ENCODE results near the gene BRINP2. TPM values are rescaled to one million over a fixed set of nuclear protein-coding genes. Genes with fewer than 3 reads are reported as not detected.

BRINP2 gene
- total RNA-seq, 1 donor from 2014 or later: 23.7 TPM

DNA sequence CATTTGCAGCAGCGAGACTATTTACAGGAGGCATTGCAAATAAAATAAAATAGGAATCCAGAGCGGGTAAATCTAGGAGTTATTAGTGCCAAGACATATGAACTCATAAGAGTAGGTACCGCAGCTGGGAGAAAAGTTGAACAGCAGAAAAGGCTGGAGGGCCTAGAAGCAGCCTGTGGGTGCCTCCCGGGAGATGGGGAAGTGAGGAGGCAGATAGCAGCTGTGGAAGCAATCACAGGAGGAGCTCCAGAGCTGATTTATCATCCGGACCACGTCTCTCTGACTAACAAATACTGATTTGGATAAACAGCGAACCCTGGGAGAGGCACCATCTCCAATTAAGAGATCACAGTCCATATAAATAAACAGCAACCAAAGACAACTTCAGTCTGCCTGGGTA, 64.6 kb downstream of the BRINP2 start:
- Mint-ChIP-seq H3K27ac (no peak overlapping the region), H3K4me1 (ENCODE audit: unreplicated experiment) (no peaks in the 10 kb centered on the region), H3K27me3 (no peaks in the 10 kb centered on the region), H3K36me3 (no peaks in the 10 kb centered on the region), H3K4me3 (no peak overlapping the region), H3K9me3 (no peaks in the 10 kb centered on the region)
- no peak for TF ChIP-seq CTCF (conservative IDR thresholded peaks at IDR 0.05)
- DNase-seq (ENCODE audit: extremely low spot score, unreplicated experiment): no peak

- H3K4me3 Mint-ChIP-seq: no peak overlapping the region
- H3K27ac Mint-ChIP-seq: no peak overlapping the region
- H3K27me3 Mint-ChIP-seq: no peaks in the 10 kb centered on the region
- no peak for DNase-seq (ENCODE audit: extremely low spot score, unreplicated experiment)
- TF ChIP-seq CTCF (conservative IDR thresholded peaks at IDR 0.05): no peak
- H3K36me3 Mint-ChIP-seq: peaks cover 3% of the 10 kb centered on the region
- H3K4me1 Mint-ChIP-seq (ENCODE audit: unreplicated experiment): no peaks in the 10 kb centered on the region
- no peaks in the 10 kb centered on the region for H3K9me3 Mint-ChIP-seq
These were observed 66.2 kb downstream of the BRINP2 start for GRCh38 chr1:177236962-177237361.

GRCh38 chr1:177238967-177239366, 68.2 kb downstream of the BRINP2 start:
- Mint-ChIP-seq H3K27ac (no peak overlapping the region), H3K36me3 (peaks cover 6% of the 10 kb centered on the region), H3K4me3 (no peak overlapping the region), H3K9me3 (no peaks in the 10 kb centered on the region), H3K4me1 (ENCODE audit: unreplicated experiment) (no peaks in the 10 kb centered on the region), H3K27me3 (no peaks in the 10 kb centered on the region)
- no peak for DNase-seq (ENCODE audit: extremely low spot score, unreplicated experiment)
- TF ChIP-seq CTCF (conservative IDR thresholded peaks at IDR 0.05): no peak

DNA sequence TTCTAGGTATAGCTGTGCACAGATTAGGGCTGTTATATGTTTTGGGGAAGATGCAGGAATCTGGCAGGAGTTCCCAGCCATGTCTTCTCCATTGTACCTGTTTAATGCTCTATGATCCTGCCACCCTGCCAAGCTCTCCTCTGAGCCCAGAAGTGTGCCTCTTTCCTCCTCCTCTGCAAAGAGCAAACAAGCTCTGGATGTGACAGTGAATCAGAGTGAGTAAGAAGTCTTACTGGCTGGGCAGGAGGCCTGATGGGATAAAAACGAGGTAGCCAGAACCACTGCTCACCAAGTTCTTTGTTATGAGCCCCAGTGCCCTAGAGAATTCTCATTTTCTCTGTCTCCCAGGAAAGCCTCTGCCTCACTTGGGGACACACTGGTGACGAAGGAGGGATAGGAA, 69.0 kb downstream of the BRINP2 start:
- H3K9me3 Mint-ChIP-seq: no peaks in the 10 kb centered on the region
- peaks cover 6% of the 10 kb centered on the region for H3K36me3 Mint-ChIP-seq
- no peak overlapping the region for H3K27ac Mint-ChIP-seq
- no peak overlapping the region for H3K4me3 Mint-ChIP-seq
- H3K27me3 Mint-ChIP-seq: no peaks in the 10 kb centered on the region
- H3K4me1 Mint-ChIP-seq (ENCODE audit: unreplicated experiment): no peaks in the 10 kb centered on the region
- DNase-seq (ENCODE audit: extremely low spot score, unreplicated experiment): no peak
- no peak for TF ChIP-seq CTCF (conservative IDR thresholded peaks at IDR 0.05)

DNA sequence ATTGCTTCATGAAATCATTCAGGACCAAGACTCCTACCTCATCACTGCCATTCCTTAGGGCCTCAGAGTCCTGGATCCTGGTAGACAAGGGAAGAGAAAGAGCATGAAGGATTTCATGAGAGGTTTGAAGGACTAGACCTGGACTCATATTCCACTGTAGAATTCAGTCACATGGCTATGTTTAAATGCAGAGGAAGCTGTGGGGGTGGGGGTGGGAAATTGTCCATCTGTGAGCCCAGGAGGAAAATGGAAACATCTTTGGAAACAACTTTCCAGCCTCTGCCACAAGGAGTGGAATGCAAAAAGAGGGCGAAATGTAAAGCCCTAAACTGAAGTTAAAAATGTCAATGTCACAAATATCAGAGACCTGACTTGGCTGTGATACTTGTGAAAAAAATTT, 73.0 kb downstream of the BRINP2 start:
- Mint-ChIP-seq H3K4me1 (ENCODE audit: unreplicated experiment) (peaks cover 10% of the 10 kb centered on the region), H3K27me3 (no peaks in the 10 kb centered on the region), H3K36me3 (peaks cover 6% of the 10 kb centered on the region), H3K4me3 (no peak overlapping the region), H3K27ac (no peak overlapping the region), H3K9me3 (no peaks in the 10 kb centered on the region)
- TF ChIP-seq CTCF (conservative IDR thresholded peaks at IDR 0.05): no peak
- no peak for DNase-seq (ENCODE audit: extremely low spot score, unreplicated experiment)
